NB4 (cell line): ENCODE results near the gene SELENOI.
"Not testable (repeated sequence)": the region's sequence is repeated elsewhere in the genome, so short reads cannot be mapped to it uniquely, and the experiment has no call there.

Source experiments
- DNase-seq: peaks from one replicate; pipeline ENCODE4 v3.0.0; 2010; ENCODE audit warnings: low read depth
- H3K4me3 ChIP-seq: one replicate; pipeline ENCODE4 v1.5.1; 2011; ENCODE audit warnings: mild to moderate bottlenecking, low read depth, low read length, moderate library complexity
- CTCF ChIP-seq: IDR thresholded peaks from one replicate; pipeline ENCODE4 v1.5.1; 2012; ENCODE audit warnings: low read depth, low read length
- MAX ChIP-seq: IDR thresholded peaks from 2 replicates; pipeline ENCODE4 v1.6.1; 2011; ENCODE audit warnings: low read depth, low read length
- MYC ChIP-seq: IDR thresholded peaks from 2 replicates; pipeline ENCODE4 v1.6.1; 2011; ENCODE audit warnings: low read depth, low read length
- POLR2A ChIP-seq: IDR thresholded peaks from 2 replicates; pipeline ENCODE4 v1.6.1; 2011; ENCODE audit warnings: mild to moderate bottlenecking; ENCODE audit not compliant: insufficient read length; ENCODE audit errors: extremely low read depth

SELENOI gene

GRCh38 chr2:26324903-26325302 is 21.0 kb upstream of the SELENOI start:
- no peak overlapping the region for H3K4me3 ChIP-seq
- TF ChIP-seq POLR2A, result no peak
- TF ChIP-seq MYC, result no peak
- TF ChIP-seq CTCF, result no peak
- peak; percentile 69 for DNase-seq

GRCh38 chr2:26325851-26326250 is 20.1 kb upstream of the SELENOI start:
- no peak overlapping the region for H3K4me3 ChIP-seq
- no peak for TF ChIP-seq MYC
- no peak for TF ChIP-seq CTCF
- TF ChIP-seq MAX, result no peak
- peak; percentile 44 for DNase-seq

GRCh38 chr2:26326514-26326913 is 19.4 kb upstream of the SELENOI start:
- TF ChIP-seq MAX, result no peak
- no peak for TF ChIP-seq POLR2A
- TF ChIP-seq MYC, result no peak
- no peak for TF ChIP-seq CTCF
- peak; percentile 46 for DNase-seq

GRCh38 chr2:26327291-26328272 is 18.4 kb upstream of the SELENOI start:
- peak; percentile 97 for DNase-seq
- TF ChIP-seq MAX, result 0 out of 2 replicates have a peak, but pooled peaks have one; percentile 12
- TF ChIP-seq CTCF, result no peak
- peak; percentile 12; the same call in 1 of the 2 replicates for TF ChIP-seq MYC
- H3K4me3 ChIP-seq, result peak overlapping the region; percentile 6

More at GRCh38 chr2:26326514-26326913, 19.4 kb upstream of the SELENOI start:
- no peak overlapping the region for H3K4me3 ChIP-seq

- DNase-seq, H3K4me3 ChIP-seq: not testable (repeated sequence)
These were observed 16.9 kb upstream of the SELENOI start for GRCh38 chr2:26329083-26329482.

- DNase-seq, result peak; percentile 98
- TF ChIP-seq MAX (peak; percentile 56), CTCF (peak; percentile 92), MYC (peak; percentile 39; the same call in 1 of the 2 replicates), POLR2A (no peak)
- peak overlapping the region; percentile 68 for H3K4me3 ChIP-seq
These were observed 15.8 kb upstream of the SELENOI start for GRCh38 chr2:26330114-26330549.
